ENCODE results near the gene ANKFN1.

DNA sequence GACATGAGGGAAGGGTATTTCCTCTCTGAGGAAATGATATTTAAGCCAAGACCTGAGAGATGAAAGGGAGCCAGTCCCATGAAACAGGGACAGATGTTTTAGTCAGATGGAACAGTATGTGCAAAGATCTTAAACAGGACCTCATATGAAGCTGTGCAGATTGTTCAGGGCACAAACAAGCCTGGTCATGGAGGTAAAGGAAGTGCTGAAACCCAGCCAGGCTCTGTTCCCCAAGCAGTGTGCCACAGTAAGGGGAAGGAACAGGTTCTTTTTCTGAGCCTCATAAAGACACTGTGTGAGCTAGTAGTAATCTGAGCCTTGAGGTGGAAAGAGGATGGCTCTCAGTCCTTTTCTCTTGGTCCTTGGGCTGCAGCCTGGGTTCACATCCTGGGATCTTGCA is 159.9 kb downstream of the ANKFN1 start:
- TF ChIP-seq, protein P1, sequence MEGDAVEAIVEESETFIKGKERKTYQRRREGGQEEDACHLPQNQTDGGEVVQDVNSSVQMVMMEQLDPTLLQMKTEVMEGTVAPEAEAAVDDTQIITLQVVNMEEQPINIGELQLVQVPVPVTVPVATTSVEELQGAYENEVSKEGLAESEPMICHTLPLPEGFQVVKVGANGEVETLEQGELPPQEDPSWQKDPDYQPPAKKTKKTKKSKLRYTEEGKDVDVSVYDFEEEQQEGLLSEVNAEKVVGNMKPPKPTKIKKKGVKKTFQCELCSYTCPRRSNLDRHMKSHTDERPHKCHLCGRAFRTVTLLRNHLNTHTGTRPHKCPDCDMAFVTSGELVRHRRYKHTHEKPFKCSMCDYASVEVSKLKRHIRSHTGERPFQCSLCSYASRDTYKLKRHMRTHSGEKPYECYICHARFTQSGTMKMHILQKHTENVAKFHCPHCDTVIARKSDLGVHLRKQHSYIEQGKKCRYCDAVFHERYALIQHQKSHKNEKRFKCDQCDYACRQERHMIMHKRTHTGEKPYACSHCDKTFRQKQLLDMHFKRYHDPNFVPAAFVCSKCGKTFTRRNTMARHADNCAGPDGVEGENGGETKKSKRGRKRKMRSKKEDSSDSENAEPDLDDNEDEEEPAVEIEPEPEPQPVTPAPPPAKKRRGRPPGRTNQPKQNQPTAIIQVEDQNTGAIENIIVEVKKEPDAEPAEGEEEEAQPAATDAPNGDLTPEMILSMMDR (IDR thresholded peaks at IDR 0.05; ENCODE audit: insufficient read depth, low read length, poor library complexity, severe bottlenecking), result no peak
- TF ChIP-seq EZH2phosphoT487 (conservative IDR thresholded peaks at IDR 0.05; ENCODE audit: low read length), result no peak

Measured in SU-DHL-6 (cell line).